K562 (cell line): ENCODE results near the gene ECI1. TPM values are rescaled to one million over a fixed set of nuclear protein-coding genes. Genes with fewer than 3 reads are reported as not detected.

Experiments used
- ARID1B ChIP-seq: fragments of 450-650 bp; IDR thresholded peaks from 2 replicates; pipeline ENCODE4 v1.6.1; 2016; ENCODE audit warnings: antibody characterized with exemption, mild to moderate bottlenecking, inconsistent platforms
- ETV1 ChIP-seq: fragments of 450-650 bp; conservative IDR thresholded peaks from 2 replicates; pipeline ENCODE4 v1.6.1; 2016; ENCODE audit warnings: missing genetic modification characterization, control low read depth, low read depth, missing compliant biosample characterization
- EZH2 ChIP-seq: IDR thresholded peaks from 2 replicates; pipeline ENCODE4 v1.6.1; 2012; ENCODE audit warnings: low read depth, mild to moderate bottlenecking, inconsistent platforms, low read length, borderline replicate concordance
- GATAD2B ChIP-seq: fragments of 450-650 bp; IDR thresholded peaks from 2 replicates; pipeline ENCODE4 v1.6.1; 2017; ENCODE audit warnings: mild to moderate bottlenecking, borderline replicate concordance
- KLF1 ChIP-seq: fragments of 450-650 bp; IDR thresholded peaks from 2 replicates; pipeline ENCODE4 v1.6.1; 2016; ENCODE audit warnings: missing genetic modification characterization, missing compliant biosample characterization
- MCM2 ChIP-seq: fragments of 450-650 bp; IDR thresholded peaks from 2 replicates; pipeline ENCODE4 v1.6.1; 2017; ENCODE audit warnings: low read depth, mild to moderate bottlenecking
- MNT ChIP-seq, 2 experiments: fragments of 450-650 bp; conservative IDR thresholded peaks; 2 replicates each; pipeline ENCODE4 v1.6.1; 2017; ENCODE audit warnings: mild to moderate bottlenecking in 2 of 2, moderate library complexity in 2 of 2
- NR2F6 ChIP-seq: fragments of 450-650 bp; formaldehyde crosslinking; IDR thresholded peaks from 2 replicates; pipeline ENCODE4 v1.4.0; 2020; ENCODE audit warnings: mild to moderate bottlenecking
- PHB2 ChIP-seq: fragments of 450-650 bp; IDR thresholded peaks from 2 replicates; pipeline ENCODE4 v1.6.1; 2017; ENCODE audit warnings: low read depth
- RFX5 ChIP-seq: IDR thresholded peaks from 2 replicates; pipeline ENCODE4 v1.6.1; 2011; ENCODE audit warnings: low read depth, mild to moderate bottlenecking, improper control_type of control experiment, low read length
- U2AF1 ChIP-seq: fragments of 200-400 bp; formaldehyde crosslinking; optimal IDR thresholded peaks from 2 replicates; pipeline ENCODE3; 2017; ENCODE audit warnings: mild to moderate bottlenecking, low read depth, low read length, moderate library complexity
- ZNF24 ChIP-seq: fragments of 450-650 bp; IDR thresholded peaks from 2 replicates; pipeline ENCODE4 v1.6.1; 2016
- polyA plus RNA-seq, 8 experiments: library from polyadenylated mRNA; depleted of rRNA in 4 of 8; stranded (reverse) in 5 of 8; unstranded in 3 of 8; fragments of >200 nt; fragmentation: Nextera tagmentation in 2 of 8; fragmentation: Illumina TruSeq in 1 of 8; extraction: Ambion mirVana in 2 of 8; extraction: Trizol in 1 of 8; gene quantifications; 2 replicates each; pipeline versions ENCODE4 v1.2.1 to v1.2.3, GENCODE V29; 2011 to 2014; ENCODE audit warnings: inconsistent platforms in 1 of 8, missing spikeins in 1 of 8
- total RNA-seq, 7 experiments: library from RNA; depleted of rRNA in 6 of 7; stranded (reverse); fragments of >200 nt in 6 of 7; fragmentation: Illumina TruSeq in 2 of 7; extraction: Trizol in 2 of 7; gene quantifications; 2 replicates each; pipeline versions ENCODE4 v1.2.1 to v1.2.3, GENCODE V29; 2011 to 2021; ENCODE audit warnings: low replicate concordance in 1 of 7
- TF ChIP-seq, protein P1 (sequence below): fragments of 250-450 bp; sonication (Bioruptor Pico); IDR thresholded peaks from 2 replicates; pipeline ENCODE4 v1.5.0; 2021; ENCODE audit warnings: mild to moderate bottlenecking, moderate library complexity

The ECI1 gene
- total and polyA plus RNA-seq, 9 of the 15 experiments (the other 6 are each of a cell fraction or from before 2014, with no cell fraction given) = 4.7 to 189 (median 54.0) TPM

GRCh38 chr16:2267913-2268666 is 16.7 kb upstream of the ECI1 start, which contains the start of gene RNPS1 (continued):
- TF ChIP-seq EZH2 (no peak), PHB2 (no peak), ARID1B (peak; percentile 41), RFX5 (no peak), ZNF24 (no peak; the same call in 1 of the 2 replicates), KLF1 (tag) (peak; percentile 81), MCM2 (no peak), U2AF1 (peak; percentile 61), GATAD2B (no peak), NR2F6 (CRISPR knock-in tag) (peak; percentile 27; the same call in 1 of the 2 replicates), MNT (conservative IDR thresholded peaks at IDR 0.05) (peak; percentile 92 to 95), ETV1 (tag) (peak; percentile 69; the same call in 1 of the 2 replicates)
- TF ChIP-seq, protein P1, sequence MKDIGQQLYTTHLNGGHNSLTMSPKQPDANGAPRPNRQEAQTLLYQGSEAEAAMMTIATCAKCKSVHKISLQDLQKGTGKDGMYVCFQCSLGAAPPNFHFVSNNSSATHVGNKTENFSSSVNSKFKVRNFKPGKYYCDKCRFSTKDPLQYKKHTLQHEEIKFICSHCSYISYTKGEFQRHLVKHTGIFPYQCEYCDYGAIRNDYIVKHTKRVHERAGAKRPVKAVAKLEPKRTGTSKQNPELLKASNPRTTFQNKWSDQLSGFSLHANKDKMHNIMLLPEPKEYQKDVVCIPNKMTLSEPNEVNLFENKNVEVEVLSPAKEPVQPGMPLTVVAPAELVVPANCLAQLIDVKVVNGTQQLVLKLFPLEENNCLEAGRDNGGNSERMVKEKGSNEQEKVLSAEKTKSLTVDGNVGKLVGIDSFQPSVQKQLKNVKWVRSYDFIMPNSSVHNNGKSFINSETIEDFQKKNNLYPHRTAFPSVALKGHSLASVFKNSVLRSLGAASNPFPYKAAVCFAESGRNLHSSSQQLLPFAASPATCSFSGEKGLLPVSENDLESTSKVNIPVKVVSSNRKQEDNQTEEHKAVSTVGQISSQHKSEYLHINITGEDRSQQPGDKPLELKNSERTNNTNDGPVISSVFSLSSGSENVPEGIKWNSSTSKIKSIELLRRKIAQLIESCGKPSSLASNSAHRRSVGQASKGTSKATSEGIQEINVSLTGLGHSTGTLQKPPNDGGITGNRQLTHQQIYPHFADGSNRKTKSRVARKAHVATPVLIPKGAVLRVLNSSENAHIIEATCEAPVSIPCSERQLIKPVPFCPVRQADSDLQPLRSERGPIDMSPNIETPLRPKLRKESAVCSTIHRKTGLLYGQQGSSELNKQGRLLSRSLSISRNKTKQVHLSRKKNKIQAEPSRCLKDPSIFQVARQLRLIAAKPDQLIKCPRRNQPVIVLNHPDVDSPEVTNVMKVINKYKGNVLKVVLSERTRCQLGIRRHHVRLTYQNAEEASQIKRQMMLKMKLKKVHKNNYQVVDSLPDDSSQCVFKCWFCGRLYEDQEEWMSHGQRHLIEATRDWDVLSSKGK (CRISPR knock-in tag) = no peak
